Neural progenitor cell (in vitro differentiated cells): ENCODE results near the gene ESRRG.

Experiments used
- EZH2 ChIP-seq: fragments of 200-600 bp; sonication (generic); IDR thresholded peaks from 2 replicates; pipeline ENCODE4 v1.6.1; 2017; ENCODE audit warnings: antibody characterized with exemption, mild to moderate bottlenecking, moderate library complexity
- EZH2phosphoT487 ChIP-seq: fragments of 200-600 bp; sonication (generic); IDR thresholded peaks from 2 replicates; pipeline ENCODE4 v1.6.1; 2017; ENCODE audit warnings: antibody characterized with exemption
- TF ChIP-seq, protein P1 (sequence below): fragments of 200-600 bp; sonication (generic); IDR thresholded peaks from 2 replicates; pipeline ENCODE4 v1.5.1; 2017; ENCODE audit warnings: antibody characterized with exemption, mild to moderate bottlenecking

DNA sequence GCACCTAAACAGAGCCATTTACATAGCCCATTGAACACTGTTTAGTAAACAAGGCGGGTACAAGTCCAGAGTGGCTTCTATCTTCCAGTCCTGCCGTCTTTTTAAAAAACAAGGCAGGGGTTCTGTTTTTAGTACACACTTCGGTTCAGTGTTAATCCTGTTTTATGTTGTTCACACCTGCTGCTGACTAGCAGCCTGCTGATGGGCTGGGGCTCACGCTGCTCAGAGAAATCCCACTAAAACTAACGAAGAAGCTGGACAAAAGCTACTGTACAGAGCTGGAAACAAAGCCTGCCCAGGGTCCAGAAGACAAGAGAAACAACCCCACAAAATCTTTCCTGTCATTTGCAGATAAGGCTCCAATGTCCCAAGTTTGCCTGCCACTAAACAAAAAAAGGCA is 13.2 kb downstream of the ESRRG start:
- TF ChIP-seq, protein P1, sequence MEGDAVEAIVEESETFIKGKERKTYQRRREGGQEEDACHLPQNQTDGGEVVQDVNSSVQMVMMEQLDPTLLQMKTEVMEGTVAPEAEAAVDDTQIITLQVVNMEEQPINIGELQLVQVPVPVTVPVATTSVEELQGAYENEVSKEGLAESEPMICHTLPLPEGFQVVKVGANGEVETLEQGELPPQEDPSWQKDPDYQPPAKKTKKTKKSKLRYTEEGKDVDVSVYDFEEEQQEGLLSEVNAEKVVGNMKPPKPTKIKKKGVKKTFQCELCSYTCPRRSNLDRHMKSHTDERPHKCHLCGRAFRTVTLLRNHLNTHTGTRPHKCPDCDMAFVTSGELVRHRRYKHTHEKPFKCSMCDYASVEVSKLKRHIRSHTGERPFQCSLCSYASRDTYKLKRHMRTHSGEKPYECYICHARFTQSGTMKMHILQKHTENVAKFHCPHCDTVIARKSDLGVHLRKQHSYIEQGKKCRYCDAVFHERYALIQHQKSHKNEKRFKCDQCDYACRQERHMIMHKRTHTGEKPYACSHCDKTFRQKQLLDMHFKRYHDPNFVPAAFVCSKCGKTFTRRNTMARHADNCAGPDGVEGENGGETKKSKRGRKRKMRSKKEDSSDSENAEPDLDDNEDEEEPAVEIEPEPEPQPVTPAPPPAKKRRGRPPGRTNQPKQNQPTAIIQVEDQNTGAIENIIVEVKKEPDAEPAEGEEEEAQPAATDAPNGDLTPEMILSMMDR: no peak
- TF ChIP-seq EZH2: no peak
- TF ChIP-seq EZH2phosphoT487: no peak
